H1 (cell line): ENCODE measurements around the gene COQ5. TPM values are rescaled to one million over a fixed set of nuclear protein-coding genes. Genes with fewer than 3 reads are reported as not detected.

Experiments
- BCL11A ChIP-seq, 2 experiments: IDR thresholded peaks; one replicate each; pipeline ENCODE4 v1.6.1; 2011; ENCODE audit warnings: low read depth in 2 of 2, low read length in 2 of 2, mild to moderate bottlenecking in 2 of 2
- CEBPB ChIP-seq: IDR thresholded peaks from 2 replicates; pipeline ENCODE4 v1.6.1; 2012; ENCODE audit warnings: low read depth, low read length
- CHD7 ChIP-seq: fragments of 300-600 bp; sonication (generic); IDR thresholded peaks from 2 replicates; pipeline ENCODE4 v1.7.1; 2012; ENCODE audit warnings: low read length, moderate library complexity, mild to moderate bottlenecking, inconsistent platforms; ENCODE audit not compliant: insufficient replicate concordance
- EGR1 ChIP-seq: IDR thresholded peaks from 2 replicates; pipeline ENCODE4 v1.6.1; 2011; ENCODE audit warnings: low read depth, low read length, borderline replicate concordance
- HDAC2 ChIP-seq, 2 experiments: fragments of 300-600 bp in 1 of 2; sonication (generic) in 1 of 2; IDR thresholded peaks; 2 replicates each; pipeline ENCODE4 v1.6.1; 2011 to 2012; ENCODE audit warnings: low read depth in 2 of 2, low read length in 2 of 2, mild to moderate bottlenecking in 2 of 2, moderate library complexity in 2 of 2, borderline replicate concordance in 1 of 2, inconsistent platforms in 1 of 2
- NANOG ChIP-seq: IDR thresholded peaks from 2 replicates; pipeline ENCODE4 v1.6.1; 2011; ENCODE audit warnings: low read length, low read depth, mild to moderate bottlenecking, inconsistent platforms; ENCODE audit not compliant: insufficient read depth, poor library complexity, severe bottlenecking
- NRF1 ChIP-seq: IDR thresholded peaks from 2 replicates; pipeline ENCODE4 v1.6.1; 2011; ENCODE audit warnings: mild to moderate bottlenecking, low read depth, low read length, improper control_type of control experiment
- POLR2A ChIP-seq, 2 experiments: IDR thresholded peaks; 1 replicate in 1 of 2; 2 replicates in 1 of 2; pipeline ENCODE4 v1.6.1; 2011; ENCODE audit warnings: low read depth in 2 of 2, low read length in 2 of 2, mild to moderate bottlenecking in 2 of 2; ENCODE audit errors: control extremely low read depth in 1 of 2
- RAD21 ChIP-seq, 2 experiments: IDR thresholded peaks in 1 of 2; conservative IDR thresholded peaks in 1 of 2; 2 replicates each; pipeline ENCODE4 v1.6.1; 2011; ENCODE audit warnings: low read depth in 2 of 2, low read length in 2 of 2, improper control_type of control experiment in 1 of 2, inconsistent platforms in 1 of 2, mild to moderate bottlenecking in 1 of 2, moderate library complexity in 1 of 2
- SIN3A ChIP-seq, 2 experiments: IDR thresholded peaks in 1 of 2; conservative IDR thresholded peaks in 1 of 2; 2 replicates each; pipeline ENCODE4 v1.6.1; 2011 to 2012; ENCODE audit warnings: low read length in 2 of 2, improper control_type of control experiment in 1 of 2, low read depth in 1 of 2, mild to moderate bottlenecking in 1 of 2
- polyA plus RNA-seq, 7 experiments: library from polyadenylated mRNA; depleted of rRNA in 3 of 7; stranded (reverse) in 5 of 7; unstranded in 2 of 7; fragments of >200 nt in 5 of 7; fragments of 200-250 nt in 2 of 7; gene quantifications; 1 replicate in 5 of 7; 2 replicates in 1 of 7; 4 replicates in 1 of 7; pipeline versions ENCODE4 v1.2.1 to v1.2.3, GENCODE V29; 2011 to 2013; ENCODE audit warnings: missing spikeins in 2 of 7, mixed read lengths in 2 of 7
- total RNA-seq: library from RNA; stranded (reverse); fragmentation: NEBNext Ultra II Directional; extraction: Animal tissue kit (Norgen Biotek cat#: 25700); gene quantifications from 2 replicates; pipeline ENCODE4 v1.2.1, GENCODE V29; 2021

Gene COQ5
- total and polyA plus RNA-seq, 2 of the 8 experiments (the other 6 are each of a cell fraction or from before 2014, with no cell fraction given), result 35.1 to 35.8 TPM

- TF ChIP-seq CHD7 (no peak), NANOG (no peak), BCL11A (IDR thresholded peaks at IDR 0.05; ENCODE audit: low read depth in 2 of 2, low read length in 2 of 2) (no peak), RAD21 (IDR thresholded peaks at IDR 0.05 in 1 of 2, conservative IDR thresholded peaks at IDR 0.05 in 1 of 2; ENCODE audit: low read depth in 2 of 2, low read length in 2 of 2) (no peak), CEBPB (no peak), POLR2A (IDR thresholded peaks at IDR 0.05; ENCODE audit: control extremely low read depth in 1 of 2, low read depth in 2 of 2, low read length in 2 of 2) (no peak), HDAC2 (IDR thresholded peaks at IDR 0.05; ENCODE audit: borderline replicate concordance in 1 of 2, low read depth in 2 of 2, low read length in 2 of 2) (no peak), EGR1 (no peak), NRF1 (no peak), SIN3A (conservative IDR thresholded peaks at IDR 0.05 in 1 of 2, IDR thresholded peaks at IDR 0.05 in 1 of 2; ENCODE audit: low read depth in 1 of 2, low read length in 2 of 2) (no peak)
Observed at GRCh38 chr12:120489018-120489417, 39.9 kb downstream of the COQ5 start (continued).
